NOMO-1 treated with dmso at 0.1 percent for 144 hours (cell line): ENCODE measurements around the gene GCM1.

ENCODE experiments used
- DNase-seq: peaks from one replicate; lab custom pipeline; 2025; ENCODE audit not compliant: unreplicated experiment; lab: John Stamatoyannopoulos, UW

Gene GCM1

GRCh38 chr6:53111865-53112264 is 36.8 kb downstream of the GCM1 start:
- DNase-seq: no peak

GRCh38 chr6:53109612-53110011 is 39.0 kb downstream of the GCM1 start:
- no peak for DNase-seq

- no peak for DNase-seq
Observed at GRCh38 chr6:53107091-53107490, 41.5 kb downstream of the GCM1 start.

GRCh38 chr6:53104916-53105315 is 43.7 kb downstream of the GCM1 start:
- no peak for DNase-seq

- DNase-seq: no peak
Observed at GRCh38 chr6:53103993-53104675, 44.5 kb downstream of the GCM1 start.

GRCh38 chr6:53101006-53101405 is 47.6 kb downstream of the GCM1 start:
- no peak for DNase-seq

GRCh38 chr6:53100561-53100960 is 48.1 kb downstream of the GCM1 start:
- DNase-seq: no peak

GRCh38 chr6:53095716-53096115 is 52.9 kb downstream of the GCM1 start:
- no peak for DNase-seq

- no peak for DNase-seq
Observed at GRCh38 chr6:53095270-53095669, 53.4 kb downstream of the GCM1 start.

- no peak for DNase-seq
Observed at GRCh38 chr6:53090576-53090975, 58.1 kb downstream of the GCM1 start.

GRCh38 chr6:53089948-53090347 is 58.7 kb downstream of the GCM1 start:
- DNase-seq: no peak

- no peak for DNase-seq
Observed at GRCh38 chr6:53086302-53086701, 62.3 kb downstream of the GCM1 start.

GRCh38 chr6:53080813-53081212 is 67.8 kb downstream of the GCM1 start:
- DNase-seq: no peak
